Stimulated activated naive CD8-positive, alpha-beta T cell treated with anti-CD3 and anti-CD28 coated beads, Interleukin-15, amount 100 ng/mL, for 72 hours (primary cell): ENCODE measurements around the gene ZNF428.
"Not testable (repeated sequence)": the region's sequence is repeated elsewhere in the genome, so short reads cannot be mapped to it uniquely, and the experiment has no call there.

Experiments used
- ATAC-seq: fragments of 150-1000 bp; cut with Tn5 transposase; 2 replicates; pipeline ENCODE4 v1.10.0; 2021; ENCODE audit warnings: mild to moderate bottlenecking, moderate library complexity
- DNase-seq, 2 donors: peaks; one replicate each; pipeline ENCODE4 v3.0.0; 2021 to 2022
- H3K27ac Mint-ChIP-seq, 2 donors: one replicate each; pipeline ENCODE4 v1.8.0; 2022; ENCODE audit warnings: mild to moderate bottlenecking in 2 of 2, mixed read lengths in 2 of 2, moderate library complexity in 2 of 2
- H3K27me3 Mint-ChIP-seq: one replicate; pipeline ENCODE4 v1.8.0; 2022; ENCODE audit warnings: mixed read lengths
- H3K4me1 Mint-ChIP-seq: one replicate; pipeline ENCODE4 v1.8.0; 2022; ENCODE audit warnings: mild to moderate bottlenecking, mixed read lengths
- H3K4me3 Mint-ChIP-seq, 2 donors: one replicate each; pipeline ENCODE4 v1.8.0; 2022; ENCODE audit warnings: mild to moderate bottlenecking in 2 of 2, mixed read lengths in 2 of 2, moderate library complexity in 1 of 2
- H3K9me3 Mint-ChIP-seq, 2 donors: one replicate each; pipeline ENCODE4 v1.8.0; 2022; ENCODE audit warnings: mixed read lengths in 2 of 2

ZNF428 gene

DNA sequence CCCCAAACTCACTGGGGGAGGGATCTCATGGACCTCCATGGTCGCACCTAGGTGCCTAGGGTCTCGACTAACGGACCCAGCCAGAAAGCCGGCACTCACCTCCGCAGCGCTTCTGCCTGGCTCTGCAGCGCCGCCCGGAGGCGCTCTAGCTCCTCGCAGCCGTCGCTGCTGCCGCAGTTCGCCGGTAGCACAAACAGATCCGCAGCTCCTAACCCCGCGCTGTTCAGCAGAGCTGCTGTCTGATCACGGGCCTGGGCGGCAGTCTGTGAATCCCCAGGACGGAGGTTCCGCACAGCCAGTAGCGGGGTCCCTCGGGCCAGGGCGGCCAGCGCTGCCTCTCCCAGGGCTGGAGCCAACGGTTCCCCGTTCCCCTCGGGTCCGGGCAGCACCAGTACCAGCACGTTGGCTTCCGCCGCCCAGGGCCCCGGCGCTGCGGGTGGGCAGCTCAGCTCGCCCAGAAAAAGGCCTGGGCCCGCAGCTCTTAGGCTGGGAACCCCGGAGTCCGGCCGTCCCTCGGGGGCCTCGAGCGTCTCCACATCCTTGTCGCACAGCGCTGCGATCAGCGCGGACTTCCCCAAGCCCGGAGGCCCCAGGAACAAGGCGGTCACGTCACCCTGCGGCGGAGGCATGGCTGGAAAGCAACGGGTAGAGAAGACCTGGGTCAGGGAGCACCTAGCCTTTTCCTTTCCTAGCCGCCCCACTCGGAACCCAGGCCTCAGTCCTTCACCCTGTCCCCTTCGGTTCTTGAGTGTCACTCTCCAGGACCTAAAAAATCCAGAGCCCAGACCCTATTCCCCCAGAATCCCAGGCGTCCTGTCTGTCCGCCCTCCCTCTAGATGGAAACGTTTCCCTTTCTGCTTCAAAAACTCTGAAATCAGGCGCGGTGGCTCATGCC is 24.5 kb downstream of the ZNF428 start:
- H3K4me1 Mint-ChIP-seq: peaks cover 70% of the 10 kb centered on the region
- H3K4me3 Mint-ChIP-seq: peak overlapping the region; percentile 92 to 98
- DNase-seq (peak; percentile 74 to 80), ATAC-seq (peak; percentile 71)
- H3K9me3 Mint-ChIP-seq: no peaks in the 10 kb centered on the region
- H3K27ac Mint-ChIP-seq: peak overlapping the region; percentile 99 to 100
- H3K27me3 Mint-ChIP-seq: no peaks in the 10 kb centered on the region

DNA sequence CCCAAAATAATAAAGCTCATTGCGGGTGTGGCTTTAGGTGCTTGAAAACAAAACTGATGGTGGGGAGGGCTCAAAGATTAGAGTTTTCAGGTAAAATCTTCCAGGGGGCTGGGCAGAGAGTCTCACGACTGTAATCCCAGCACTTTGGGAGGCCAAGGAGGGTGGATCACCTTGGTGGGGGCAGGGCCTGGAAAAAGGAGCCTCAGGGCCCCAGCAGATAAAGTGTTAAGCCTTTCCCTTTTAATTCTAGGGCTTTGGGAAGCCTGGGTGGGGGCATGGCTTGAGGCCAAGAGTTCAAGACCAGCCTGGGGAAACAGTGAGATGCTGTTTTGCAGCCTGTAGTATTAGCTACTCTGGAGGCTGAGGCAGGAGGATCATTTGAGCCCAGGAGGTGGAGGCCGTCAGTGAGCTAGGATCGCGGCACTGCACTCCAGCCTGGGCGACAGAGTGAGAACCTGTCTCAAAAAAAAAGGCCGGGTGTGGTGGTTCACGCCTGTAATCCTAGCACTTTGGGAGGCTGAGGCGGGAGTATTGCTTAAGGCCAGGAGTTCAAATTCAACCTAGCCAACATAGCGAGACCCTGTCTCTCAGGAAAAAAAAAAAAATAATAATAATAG is 25.2 kb downstream of the ZNF428 start:
- Mint-ChIP-seq H3K4me3 (peak overlapping the region; percentile 49 to 92), H3K9me3 (no peaks in the 10 kb centered on the region), H3K27ac (no peak overlapping the region), H3K27me3 (no peaks in the 10 kb centered on the region), H3K4me1 (peaks cover 74% of the 10 kb centered on the region)
- ATAC-seq (no peak), DNase-seq (no peak)

DNA sequence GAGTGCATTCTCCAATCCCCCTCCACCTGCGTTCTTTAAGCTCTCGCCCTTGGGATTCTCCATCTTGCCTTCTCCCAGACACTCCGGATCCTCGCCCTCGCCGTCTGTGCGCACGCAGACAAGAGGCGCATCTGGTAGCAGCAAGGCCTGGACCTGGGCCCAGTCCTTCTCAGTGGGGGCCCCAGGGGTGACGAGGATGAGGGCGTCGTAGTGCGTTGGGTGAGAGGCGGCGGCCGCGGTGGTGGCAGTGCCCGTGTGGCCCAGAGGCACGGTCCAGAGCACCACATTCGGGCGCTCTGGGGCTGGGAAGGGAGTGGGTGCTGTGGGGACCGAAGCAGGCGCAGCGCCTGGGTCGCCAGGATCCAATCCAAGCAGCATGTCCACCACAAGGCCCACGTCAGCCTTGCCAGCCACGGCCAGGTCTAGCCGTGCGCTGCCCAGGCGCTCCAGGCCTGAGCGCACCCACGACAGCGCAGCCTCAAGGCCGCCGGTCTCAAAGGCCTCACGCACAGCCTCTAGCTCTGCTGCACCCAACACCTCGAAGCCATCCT is 26.6 kb downstream of the ZNF428 start:
- DNase-seq (no peak), ATAC-seq (no peak)
- Mint-ChIP-seq H3K27ac (peak overlapping the region in 1 of 2 donors; percentile 97), H3K4me1 (peaks cover 62% of the 10 kb centered on the region), H3K9me3 (no peaks in the 10 kb centered on the region), H3K4me3 (no peak overlapping the region), H3K27me3 (no peaks in the 10 kb centered on the region)

DNA sequence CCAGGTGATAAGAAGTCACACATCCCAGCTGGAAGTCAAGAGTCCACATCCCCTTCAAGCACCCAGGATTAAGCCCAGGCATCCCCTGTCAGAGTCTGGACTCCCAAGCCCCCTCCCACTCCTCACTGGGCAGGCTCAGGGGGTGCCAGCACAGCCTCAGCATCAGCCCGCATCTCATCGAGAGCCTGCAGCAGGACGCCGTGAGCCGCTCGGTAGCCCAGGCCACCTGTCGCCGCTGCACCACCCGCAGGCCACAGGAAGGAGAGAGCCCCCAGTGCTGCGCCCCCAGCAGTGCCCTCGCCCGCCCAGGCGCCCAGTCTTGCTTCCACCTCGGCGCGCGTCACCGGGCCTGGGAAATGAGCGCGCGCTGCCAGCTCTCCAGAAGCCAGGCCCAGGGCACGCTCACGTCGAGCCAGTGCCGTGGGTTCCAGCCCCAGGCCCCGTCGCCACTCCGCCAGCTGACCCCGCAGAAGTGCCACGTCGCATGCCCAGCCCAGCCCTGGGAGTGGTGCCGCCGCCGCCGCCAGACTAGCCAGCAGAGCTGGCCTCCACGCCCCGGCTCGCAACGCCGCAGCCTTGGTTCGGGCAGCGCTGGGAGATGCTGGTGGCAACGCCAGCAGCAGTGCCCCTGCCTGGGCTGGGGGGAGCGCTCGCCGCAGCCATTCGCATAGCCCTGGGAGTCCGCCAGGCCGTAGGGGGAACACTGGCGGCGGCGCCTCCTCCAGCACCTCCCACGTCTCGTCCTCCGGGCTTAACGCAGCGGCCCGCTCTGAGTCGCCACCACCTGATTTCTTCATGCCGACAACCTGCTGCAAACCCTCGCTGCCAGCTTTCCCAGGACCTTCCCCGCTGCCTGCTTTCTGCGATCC is 27.3 kb downstream of the ZNF428 start:
- Mint-ChIP-seq H3K4me3 (no peak overlapping the region), H3K9me3 (no peaks in the 10 kb centered on the region), H3K27me3 (no peaks in the 10 kb centered on the region), H3K4me1 (peaks cover 54% of the 10 kb centered on the region), H3K27ac (peak overlapping the region in 1 of 2 donors; percentile 97)
- no peak for ATAC-seq
- no peak for DNase-seq

DNA sequence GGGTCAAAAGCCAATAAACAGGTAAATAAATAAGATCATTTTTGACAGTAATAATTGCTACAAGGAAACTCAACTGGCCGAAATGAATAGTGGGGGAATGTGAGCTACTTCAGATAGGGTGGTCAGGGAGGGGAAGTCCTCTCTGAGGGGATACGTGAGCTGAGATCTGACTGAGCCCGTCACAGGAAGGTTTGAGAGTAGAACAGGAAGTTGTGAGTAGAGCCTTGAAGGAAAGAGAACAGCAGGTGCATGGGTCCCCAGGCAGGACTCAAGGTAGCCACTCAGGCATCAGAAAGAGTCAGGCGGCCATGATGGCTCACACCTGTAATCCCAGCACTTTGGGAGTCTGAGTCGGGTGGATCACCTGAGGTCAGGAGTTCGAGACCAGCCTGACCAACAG is 29.8 kb downstream of the ZNF428 start:
- H3K9me3 Mint-ChIP-seq: no peaks in the 10 kb centered on the region
- H3K27ac Mint-ChIP-seq: peak overlapping the region; percentile 19 to 35
- ATAC-seq: no peak
- no peak for DNase-seq
- H3K27me3 Mint-ChIP-seq: no peaks in the 10 kb centered on the region
- H3K4me3 Mint-ChIP-seq: no peak overlapping the region
- H3K4me1 Mint-ChIP-seq: peaks cover 58% of the 10 kb centered on the region

DNA sequence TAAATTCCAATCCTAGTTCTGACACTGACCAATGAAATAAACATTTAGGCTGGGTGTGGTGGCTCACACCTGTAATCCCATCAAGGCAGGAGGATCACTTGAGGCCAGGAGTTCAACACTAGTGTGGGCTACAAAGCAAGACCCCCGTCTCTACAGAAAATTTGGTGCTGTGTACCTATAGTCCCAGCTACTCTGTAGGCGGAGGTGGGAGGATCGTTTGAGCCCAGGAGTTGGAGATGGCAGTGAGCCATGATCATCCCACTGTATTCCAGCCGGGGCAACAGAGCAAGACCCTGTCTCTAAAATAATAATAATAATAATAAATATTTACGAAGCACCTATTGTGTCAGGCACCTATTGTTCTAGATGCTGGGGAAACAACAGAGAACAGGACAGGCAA is 30.2 kb downstream of the ZNF428 start:
- Mint-ChIP-seq H3K4me1 (peaks cover 57% of the 10 kb centered on the region), H3K4me3 (no peak overlapping the region), H3K27me3 (no peaks in the 10 kb centered on the region), H3K27ac (peak overlapping the region in 1 of 2 donors; percentile 35), H3K9me3 (no peaks in the 10 kb centered on the region)
- DNase-seq (no peak), ATAC-seq (no peak)

DNA sequence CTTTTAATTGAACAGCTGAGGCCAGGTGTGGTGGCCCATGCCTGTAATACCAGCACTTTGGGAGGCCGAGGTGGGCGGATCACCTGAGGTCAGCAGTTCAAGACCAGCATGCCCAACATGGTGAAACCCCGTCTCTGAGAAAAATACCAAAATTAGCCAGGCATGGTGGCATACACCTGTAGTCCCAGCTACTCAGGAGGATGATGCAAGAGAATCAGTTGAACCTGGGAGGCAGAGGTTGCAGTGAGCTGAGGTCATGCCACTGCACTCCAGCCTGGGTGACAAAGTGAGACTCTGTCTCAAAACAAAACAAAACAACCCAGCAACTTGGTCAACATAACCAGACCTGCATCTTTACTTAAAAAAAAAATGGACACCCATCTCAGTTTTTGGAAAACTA is 32.4 kb downstream of the ZNF428 start:
- not testable (repeated sequence) for H3K27me3 Mint-ChIP-seq, ATAC-seq, H3K9me3 Mint-ChIP-seq, H3K27ac Mint-ChIP-seq, H3K4me3 Mint-ChIP-seq, DNase-seq
- H3K4me1 Mint-ChIP-seq: peaks cover 46% of the 10 kb centered on the region

DNA sequence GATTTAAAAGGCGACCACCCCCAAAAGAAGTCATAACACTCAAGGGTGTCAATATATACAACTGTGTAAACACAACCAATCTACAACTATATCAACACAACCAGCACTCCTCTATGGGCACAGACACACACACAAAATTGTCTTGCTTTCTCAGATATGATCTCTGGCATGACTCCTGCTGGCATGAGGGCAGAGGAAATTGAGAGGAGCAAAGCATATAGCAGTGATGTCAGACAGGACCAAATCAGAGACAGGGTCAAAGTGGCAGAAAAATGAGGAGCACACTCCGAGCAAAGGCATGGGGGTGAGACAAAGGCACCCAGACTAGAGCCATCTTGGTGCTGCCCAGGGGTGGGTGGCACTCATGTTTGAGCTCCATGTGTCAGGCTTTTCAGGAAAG is 33.1 kb downstream of the ZNF428 start:
- Mint-ChIP-seq H3K4me3 (no peak overlapping the region), H3K27ac (no peak overlapping the region), H3K4me1 (peaks cover 53% of the 10 kb centered on the region), H3K9me3 (no peaks in the 10 kb centered on the region), H3K27me3 (no peaks in the 10 kb centered on the region)
- ATAC-seq (no peak), DNase-seq (no peak)

DNA sequence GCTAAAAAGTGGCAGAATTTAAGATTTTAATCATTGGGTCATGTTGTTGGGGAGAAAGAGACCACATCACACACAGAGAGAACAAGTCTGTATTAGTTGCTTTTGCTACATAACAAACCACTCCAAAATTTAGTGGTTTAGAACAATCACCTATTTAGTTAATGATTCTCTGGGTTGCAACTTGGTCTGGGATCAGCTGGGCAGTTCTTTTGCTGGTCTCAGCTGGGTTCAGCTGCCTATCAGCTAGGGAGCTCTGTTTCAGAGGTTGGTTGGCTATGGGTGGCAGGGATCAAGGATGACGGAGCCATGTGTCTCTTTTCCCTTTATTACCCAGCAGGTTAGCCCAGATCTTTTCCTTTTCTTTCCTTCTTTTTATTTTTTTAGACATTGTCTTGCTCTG is 34.9 kb downstream of the ZNF428 start:
- no peak for DNase-seq
- H3K9me3 Mint-ChIP-seq: no peaks in the 10 kb centered on the region
- peak overlapping the region; percentile 11 to 59 for H3K27ac Mint-ChIP-seq
- peaks cover 53% of the 10 kb centered on the region for H3K4me1 Mint-ChIP-seq
- no peak overlapping the region for H3K4me3 Mint-ChIP-seq
- ATAC-seq: no peak
- no peaks in the 10 kb centered on the region for H3K27me3 Mint-ChIP-seq

DNA sequence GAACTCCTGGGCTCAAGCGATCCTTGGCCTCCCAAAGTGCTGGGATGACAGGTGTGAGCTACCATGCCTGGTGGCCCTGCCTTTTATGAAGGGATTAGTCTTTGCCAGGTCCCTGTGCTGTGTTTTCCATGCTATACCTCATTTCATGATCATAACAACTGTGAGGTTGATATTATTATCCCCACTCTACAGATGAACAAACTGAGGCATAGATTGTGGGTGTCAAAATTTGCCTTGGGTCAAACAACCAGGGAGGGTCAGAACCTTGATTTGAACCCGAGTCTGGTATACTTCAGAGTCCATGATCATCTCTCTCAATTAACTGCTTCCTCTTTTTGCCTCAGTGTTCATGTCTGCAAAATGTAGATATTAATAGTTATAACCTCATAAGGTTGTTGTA is 36.9 kb downstream of the ZNF428 start:
- no peak for DNase-seq
- Mint-ChIP-seq H3K4me3 (no peak overlapping the region), H3K27me3 (no peaks in the 10 kb centered on the region), H3K9me3 (no peaks in the 10 kb centered on the region), H3K4me1 (peaks cover 65% of the 10 kb centered on the region), H3K27ac (no peak overlapping the region)
- no peak for ATAC-seq

DNA sequence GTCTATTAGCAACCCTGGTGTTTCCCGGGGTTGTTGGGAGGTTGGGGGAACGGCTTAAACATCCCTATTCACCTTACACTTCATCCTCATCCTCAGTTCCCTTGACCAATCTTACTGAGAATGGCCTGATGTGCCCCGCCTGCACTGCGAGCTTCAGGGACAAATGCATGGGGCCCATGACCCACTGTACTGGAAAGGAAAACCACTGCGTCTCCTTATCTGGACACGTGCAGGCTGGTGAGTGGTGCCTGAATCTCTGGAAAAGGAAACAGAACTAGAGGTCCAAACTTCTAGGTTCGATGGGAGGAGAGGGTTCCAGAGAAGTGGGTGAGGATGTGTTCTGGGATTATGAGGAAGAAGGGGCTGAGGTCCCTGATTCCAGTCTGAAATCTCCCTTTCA is 38.0 kb downstream of the ZNF428 start:
- DNase-seq (no peak), ATAC-seq (no peak)
- Mint-ChIP-seq H3K27ac (peak overlapping the region in 1 of 2 donors; percentile 77), H3K4me3 (peak overlapping the region; percentile 85 to 97), H3K27me3 (no peaks in the 10 kb centered on the region), H3K9me3 (no peaks in the 10 kb centered on the region), H3K4me1 (peaks cover 72% of the 10 kb centered on the region)

DNA sequence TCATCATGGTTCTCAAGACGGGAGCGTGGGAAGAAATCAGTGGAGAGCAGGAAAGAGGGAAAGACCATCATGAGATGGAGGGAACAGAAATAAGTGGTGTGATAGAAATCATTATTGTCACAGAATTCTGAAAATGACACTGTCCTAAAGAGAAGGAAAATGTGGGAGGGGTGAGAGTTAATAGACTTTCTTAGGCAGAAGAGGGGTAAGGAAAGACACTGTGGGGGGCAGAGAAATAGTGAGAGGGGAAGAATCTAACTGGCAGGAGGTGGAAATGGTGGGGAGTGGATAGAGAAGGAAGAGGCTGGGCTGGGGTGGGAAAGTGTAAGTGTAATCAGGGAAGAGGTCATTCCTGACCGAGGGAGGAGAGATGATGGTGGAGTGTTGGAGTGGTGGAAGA is 40.6 kb downstream of the ZNF428 start:
- H3K27me3 Mint-ChIP-seq: no peaks in the 10 kb centered on the region
- peak overlapping the region; percentile 57 to 85 for H3K4me3 Mint-ChIP-seq
- peak overlapping the region; percentile 2 to 67 for H3K27ac Mint-ChIP-seq
- H3K9me3 Mint-ChIP-seq: no peaks in the 10 kb centered on the region
- ATAC-seq (no peak), DNase-seq (no peak)
- peaks cover 69% of the 10 kb centered on the region for H3K4me1 Mint-ChIP-seq

DNA sequence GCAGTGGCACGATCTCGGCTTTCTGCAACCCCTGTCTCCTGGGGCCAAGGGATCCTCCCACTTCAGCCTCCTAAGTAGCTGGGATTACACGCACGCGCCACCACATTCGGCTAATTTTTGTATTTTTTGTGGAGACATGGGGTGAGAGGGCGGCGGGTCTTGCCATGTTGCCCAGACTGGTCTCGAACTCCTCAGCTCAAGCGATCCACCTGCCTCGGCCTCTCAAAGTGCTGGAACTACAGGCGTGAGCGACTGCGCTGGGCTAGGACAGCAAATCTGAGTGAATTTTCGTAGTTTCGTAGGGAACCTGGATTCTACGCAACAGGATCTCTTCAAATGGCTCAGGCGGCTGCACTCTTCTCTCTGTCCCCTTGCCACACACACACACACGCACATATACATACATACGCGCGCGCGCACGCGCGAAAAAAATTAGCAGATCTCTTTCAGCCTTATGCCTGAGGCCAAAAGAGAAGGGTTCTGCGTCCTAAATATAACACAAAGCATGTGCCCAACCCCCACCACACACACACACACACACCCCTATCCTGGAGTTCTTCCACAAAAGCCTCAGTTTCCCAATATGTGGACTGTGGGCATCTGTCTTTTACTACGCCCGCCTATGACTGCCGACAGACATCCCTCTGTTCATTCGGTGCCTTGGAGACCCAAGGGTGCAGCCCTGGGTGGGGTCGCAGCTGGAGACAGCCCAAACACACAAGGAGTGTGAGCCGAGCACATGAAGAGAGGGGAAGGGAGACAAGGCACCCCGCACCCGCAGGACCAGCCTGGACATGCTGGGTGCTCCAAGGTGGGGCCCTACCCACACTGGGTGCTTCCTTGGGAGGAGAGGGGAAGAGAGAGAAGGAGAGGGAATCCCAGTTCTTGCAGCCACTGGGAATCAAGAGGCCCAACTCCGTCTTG is 43.2 kb downstream of the ZNF428 start:
- Mint-ChIP-seq H3K27ac (peak overlapping the region in 1 of 2 donors; percentile 88), H3K9me3 (no peaks in the 10 kb centered on the region), H3K4me3 (peak overlapping the region; percentile 99), H3K27me3 (no peaks in the 10 kb centered on the region), H3K4me1 (peaks cover 64% of the 10 kb centered on the region)
- ATAC-seq (no peak), DNase-seq (no peak)

DNA sequence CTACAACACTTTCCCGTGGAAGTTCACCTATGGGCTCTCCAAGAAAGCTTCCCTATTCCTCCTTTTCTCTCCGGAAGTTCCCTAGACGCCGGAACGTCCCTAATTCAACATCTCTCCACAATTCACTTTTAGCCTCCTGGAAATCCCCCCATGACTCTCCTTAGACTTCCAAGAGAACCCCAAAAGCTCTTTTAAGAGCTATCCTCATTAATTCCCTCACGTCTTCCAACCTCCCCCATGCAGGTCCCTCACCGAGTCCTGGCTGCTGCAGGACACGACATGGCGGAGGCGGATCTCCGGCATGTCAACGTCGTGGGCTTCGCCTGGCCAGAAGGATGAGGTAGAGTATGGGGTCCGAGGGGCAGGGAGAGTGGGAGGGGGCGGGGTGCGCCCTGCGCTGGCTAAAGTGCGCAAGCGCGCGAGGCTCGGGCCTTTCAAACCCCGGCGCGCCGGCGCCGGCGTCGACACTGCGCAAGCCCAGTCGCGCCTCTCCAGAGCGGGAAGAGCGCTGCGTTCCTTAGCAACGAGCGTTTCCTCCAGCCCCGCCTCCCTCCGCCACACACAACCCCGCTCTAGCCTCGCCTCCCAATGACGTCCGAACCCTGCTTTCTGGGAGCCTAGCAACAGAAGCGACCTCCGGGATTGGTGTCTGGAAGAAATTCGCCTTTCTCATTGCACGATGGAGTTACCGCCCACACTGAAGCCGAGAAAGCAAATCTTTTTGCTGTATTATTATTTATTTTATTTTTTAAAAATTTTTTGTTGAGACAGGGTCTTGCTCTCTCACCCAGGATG is 44.1 kb downstream of the ZNF428 start, which contains the start of the genes PINLYP and XRCC1:
PINLYP (plus strand) TSS at position 646 of the 795 bp plus-strand sequence. CDS start 1,391 bp downstream, outside the sequence.
XRCC1 (minus strand) TSS at position 372 of the 795 bp plus-strand sequence; CDS start at position 303, 69 bp downstream.
- H3K27ac Mint-ChIP-seq: peak within 1 kb of the TSS; percentile 98
- H3K27me3 Mint-ChIP-seq: no peaks in the 10 kb centered on the region
- ATAC-seq (peak; percentile 99), DNase-seq (peak; percentile 91 to 96)
- H3K4me1 Mint-ChIP-seq: peaks cover 61% of the 10 kb centered on the region
- H3K9me3 Mint-ChIP-seq: no peaks in the 10 kb centered on the region
- peak within 1 kb of the TSS; percentile 99 for H3K4me3 Mint-ChIP-seq
